C4-2B (cell line): ENCODE measurements around the gene MICU1.

ENCODE experiments used
- CTCF ChIP-seq: fragments of 450-650 bp; conservative IDR thresholded peaks from 2 replicates; pipeline ENCODE4 v1.5.1; 2017; ENCODE audit warnings: mild to moderate bottlenecking
- ZFX ChIP-seq: fragments of 450-650 bp; IDR thresholded peaks from 2 replicates; pipeline ENCODE4 v1.6.1; 2017

GRCh38 chr10:72356115-72356514 lies 269.8 kb downstream of the MICU1 start:
- TF ChIP-seq CTCF = no peak
- no peak for TF ChIP-seq ZFX
